ENCODE data around the gene CEMIP. TPM values are rescaled to one million over a fixed set of nuclear protein-coding genes. Genes with fewer than 3 reads are reported as not detected.

Gene CEMIP
- total and polyA plus RNA-seq, 10 of the 15 experiments (the other 5 are each of a cell fraction or from before 2014, with no cell fraction given): 0.01 to 0.44 (median 0.16) TPM; not detected in 6

DNA sequence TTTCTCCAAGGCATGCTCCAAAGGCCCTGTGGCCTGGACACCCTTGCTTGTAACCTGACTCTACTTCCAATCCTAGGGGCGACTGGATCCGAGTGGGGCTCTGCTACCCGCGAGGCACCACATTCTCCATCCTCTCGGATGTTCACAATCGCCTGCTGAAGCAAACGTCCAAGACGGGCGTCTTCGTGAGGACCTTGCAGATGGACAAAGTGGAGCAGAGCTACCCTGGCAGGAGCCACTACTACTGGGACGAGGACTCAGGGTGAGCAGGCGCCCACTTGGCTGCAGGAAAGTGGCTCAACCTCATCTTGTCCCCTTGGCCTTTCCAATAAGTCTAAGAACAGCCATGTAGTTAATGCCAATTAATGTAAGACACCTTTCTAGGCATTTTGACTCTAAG, 158.5 kb downstream of the CEMIP start (continued):
- TF ChIP-seq, protein P1, sequence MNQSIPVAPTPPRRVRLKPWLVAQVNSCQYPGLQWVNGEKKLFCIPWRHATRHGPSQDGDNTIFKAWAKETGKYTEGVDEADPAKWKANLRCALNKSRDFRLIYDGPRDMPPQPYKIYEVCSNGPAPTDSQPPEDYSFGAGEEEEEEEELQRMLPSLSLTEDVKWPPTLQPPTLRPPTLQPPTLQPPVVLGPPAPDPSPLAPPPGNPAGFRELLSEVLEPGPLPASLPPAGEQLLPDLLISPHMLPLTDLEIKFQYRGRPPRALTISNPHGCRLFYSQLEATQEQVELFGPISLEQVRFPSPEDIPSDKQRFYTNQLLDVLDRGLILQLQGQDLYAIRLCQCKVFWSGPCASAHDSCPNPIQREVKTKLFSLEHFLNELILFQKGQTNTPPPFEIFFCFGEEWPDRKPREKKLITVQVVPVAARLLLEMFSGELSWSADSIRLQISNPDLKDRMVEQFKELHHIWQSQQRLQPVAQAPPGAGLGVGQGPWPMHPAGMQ (IDR thresholded peaks at IDR 0.05; ENCODE audit: borderline replicate concordance): no peak
- TF ChIP-seq IKZF1 (conservative IDR thresholded peaks at IDR 0.05) (no peak), TCF7 (IDR thresholded peaks at IDR 0.05; ENCODE audit: borderline replicate concordance) (no peak), JUND (IDR thresholded peaks at IDR 0.05; ENCODE audit: low read depth, low read length) (no peak), NFIC (IDR thresholded peaks at IDR 0.05; ENCODE audit: low read depth, low read length) (no peak)

DNA sequence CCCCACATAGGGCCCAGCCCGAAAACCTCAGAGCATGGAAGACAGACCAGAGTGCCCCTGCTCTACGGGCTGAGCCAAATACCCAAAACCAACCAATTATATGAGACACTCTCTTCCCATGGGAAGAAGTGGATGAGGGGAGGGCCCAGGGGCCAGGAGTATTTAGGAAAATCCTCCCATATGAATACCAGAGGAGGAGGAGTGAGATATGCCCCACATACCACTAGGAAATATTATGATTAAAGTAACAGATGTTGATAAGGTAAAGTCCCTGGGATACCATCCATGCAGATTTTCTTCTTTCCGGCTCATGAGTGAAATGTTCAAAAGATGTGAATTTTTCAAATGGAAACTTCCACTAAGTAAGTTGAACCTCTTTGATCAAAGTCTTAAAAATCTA, 160.0 kb downstream of the CEMIP start:
- ChIA-PET SMC1A (ENCODE audit: uncharacterized antibody, unreplicated experiment) (interaction anchor here (0.7 kb wide), 1 partner anchor 321 kb away, joined by 4 read pairs; no protein-coding TSS in a partner anchor), RAD21 (ENCODE audit: unreplicated experiment) (no interaction called here), CTCF (interaction anchor here (0.6 to 1.7 kb wide), 4 partner anchors 10 to 327 kb away, joined by 3 to 9 read pairs (median 3); no protein-coding TSS in a partner anchor), POLR2A (no interaction called here)
- Histone ChIP-seq H4K20me1 (ENCODE audit: control insufficient read depth, insufficient read depth) (no peaks in the 10 kb centered on the region), H3K27me3 (replicated peaks in 1 of 2; ENCODE audit: control insufficient read depth in 2 of 2, insufficient read depth in 2 of 2, low read length in 1 of 2) (no peaks in the 10 kb centered on the region), H3K9me3 (replicated peaks; ENCODE audit: control insufficient read depth, insufficient read depth, low read length) (no peaks in the 10 kb centered on the region), H3K4me1 (ENCODE audit: control insufficient read depth, insufficient read depth, low read length) (no peaks in the 10 kb centered on the region), H3K79me2 (ENCODE audit: control insufficient read depth, insufficient read depth, low read length) (no peaks in the 10 kb centered on the region), H3K4me3 (no peak overlapping the region), H3K4me2 (ENCODE audit: control insufficient read depth, insufficient read depth) (no peak overlapping the region), H3K36me3 (ENCODE audit: control insufficient read depth in 2 of 2, insufficient read depth in 2 of 2, low read length in 1 of 2) (no peaks in the 10 kb centered on the region; a peak in 1 of 4 replicates), H3K9ac (ENCODE audit: control insufficient read depth, insufficient read depth, low read length) (no peak overlapping the region), H2AFZ (ENCODE audit: control insufficient read depth, low read depth, low read length) (no peak overlapping the region), H3K27ac (ENCODE audit: control insufficient read depth, insufficient read depth) (no peak overlapping the region)
- no peak for TF ChIP-seq RB1 (IDR thresholded peaks at IDR 0.05; ENCODE audit: borderline replicate concordance)
- TF ChIP-seq, protein P2, sequence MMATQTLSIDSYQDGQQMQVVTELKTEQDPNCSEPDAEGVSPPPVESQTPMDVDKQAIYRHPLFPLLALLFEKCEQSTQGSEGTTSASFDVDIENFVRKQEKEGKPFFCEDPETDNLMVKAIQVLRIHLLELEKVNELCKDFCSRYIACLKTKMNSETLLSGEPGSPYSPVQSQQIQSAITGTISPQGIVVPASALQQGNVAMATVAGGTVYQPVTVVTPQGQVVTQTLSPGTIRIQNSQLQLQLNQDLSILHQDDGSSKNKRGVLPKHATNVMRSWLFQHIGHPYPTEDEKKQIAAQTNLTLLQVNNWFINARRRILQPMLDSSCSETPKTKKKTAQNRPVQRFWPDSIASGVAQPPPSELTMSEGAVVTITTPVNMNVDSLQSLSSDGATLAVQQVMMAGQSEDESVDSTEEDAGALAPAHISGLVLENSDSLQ (IDR thresholded peaks at IDR 0.05): no peak
- no peak for TF ChIP-seq SUZ12 (IDR thresholded peaks at IDR 0.05; ENCODE audit: unreplicated experiment)
- TF ChIP-seq PAX5 (IDR thresholded peaks at IDR 0.05; ENCODE audit: borderline replicate concordance, low read depth, low read length): no peak
- DNase-seq (ENCODE audit: low read depth, low spot score): no peak
- no peak for ATAC-seq
- 100% methylated on average over 3 of the region's 3 CpGs for WGBS (ENCODE audit: insufficient coverage, insufficient replicate concordance, low lambda C conversion rate, missing lambda C conversion rate)
- FAIRE-seq: no peak
- intact Hi-C loops (cut with micrococcal nuclease; ENCODE audit: unreplicated experiment) (no loop called here), in situ Hi-C loops (cut with MboI) (no loop called here)
- BruUV-seq (replicated peaks): no TSS peak

All from GM12878 (cell line).